ENCODE measurements around the gene RHEB.

RHEB gene

GRCh38 chr7:151429560-151430331, 89.9 kb downstream of the RHEB start:
- Histone ChIP-seq H3K9ac (ENCODE audit: low read length) (no peak overlapping the region), H3K4me3 (ENCODE audit: low read depth, low read length) (no peak overlapping the region), H3K9me3 (ENCODE audit: control insufficient read depth, insufficient read depth, low read depth, low read length) (no peaks in the 10 kb centered on the region), H3K36me3 (ENCODE audit: control insufficient read depth, insufficient read depth, low read length) (no peaks in the 10 kb centered on the region), H3K27ac (ENCODE audit: low read depth, low read length) (no peak overlapping the region), H3K4me1 (ENCODE audit: control insufficient read depth, insufficient read depth, low read length) (peaks cover 44% of the 10 kb centered on the region), H3K27me3 (ENCODE audit: control insufficient read depth, insufficient read depth, low read length) (no peaks in the 10 kb centered on the region)

- H3K27ac ChIP-seq (ENCODE audit: low read depth, low read length) = no peak overlapping the region
- H3K36me3 ChIP-seq (ENCODE audit: control insufficient read depth, insufficient read depth, low read length) = no peaks in the 10 kb centered on the region
- H3K4me3 ChIP-seq (ENCODE audit: low read depth, low read length) = no peak overlapping the region
- H3K27me3 ChIP-seq (ENCODE audit: control insufficient read depth, insufficient read depth, low read length) = no peaks in the 10 kb centered on the region
- H3K4me1 ChIP-seq (ENCODE audit: control insufficient read depth, insufficient read depth, low read length) = peaks cover 44% of the 10 kb centered on the region
- no peak overlapping the region for H3K9ac ChIP-seq (ENCODE audit: low read length)
- no peaks in the 10 kb centered on the region for H3K9me3 ChIP-seq (ENCODE audit: control insufficient read depth, insufficient read depth, low read depth, low read length)
These were observed 90.5 kb downstream of the RHEB start for GRCh38 chr7:151429237-151429559.

- no peaks in the 10 kb centered on the region for H3K27me3 ChIP-seq (ENCODE audit: control insufficient read depth, insufficient read depth, low read length)
- no peak overlapping the region for H3K9ac ChIP-seq (ENCODE audit: low read length)
- H3K27ac ChIP-seq (ENCODE audit: low read depth, low read length) = no peak overlapping the region; the same call in 1 of the 2 replicates
- H3K9me3 ChIP-seq (ENCODE audit: control insufficient read depth, insufficient read depth, low read depth, low read length) = no peaks in the 10 kb centered on the region
- H3K4me3 ChIP-seq (ENCODE audit: low read depth, low read length) = no peak overlapping the region
- H3K36me3 ChIP-seq (ENCODE audit: control insufficient read depth, insufficient read depth, low read length) = no peaks in the 10 kb centered on the region
- peaks cover 44% of the 10 kb centered on the region for H3K4me1 ChIP-seq (ENCODE audit: control insufficient read depth, insufficient read depth, low read length)
These were observed 91.1 kb downstream of the RHEB start for GRCh38 chr7:151428378-151429236.

- H3K4me3 ChIP-seq (ENCODE audit: low read depth, low read length) = no peak overlapping the region
- no peak overlapping the region for H3K9ac ChIP-seq (ENCODE audit: low read length)
- no peaks in the 10 kb centered on the region for H3K27me3 ChIP-seq (ENCODE audit: control insufficient read depth, insufficient read depth, low read length)
- no peaks in the 10 kb centered on the region; the same call in 1 of the 2 replicates for H3K9me3 ChIP-seq (ENCODE audit: control insufficient read depth, insufficient read depth, low read depth, low read length)
- H3K36me3 ChIP-seq (ENCODE audit: control insufficient read depth, insufficient read depth, low read length) = no peaks in the 10 kb centered on the region
- no peak overlapping the region; the same call in 1 of the 2 replicates for H3K27ac ChIP-seq (ENCODE audit: low read depth, low read length)
- peaks cover 44% of the 10 kb centered on the region for H3K4me1 ChIP-seq (ENCODE audit: control insufficient read depth, insufficient read depth, low read length)
These were observed 91.9 kb downstream of the RHEB start for GRCh38 chr7:151427705-151428377.

- Histone ChIP-seq H3K4me3 (ENCODE audit: low read depth, low read length) (no peak overlapping the region), H3K36me3 (ENCODE audit: control insufficient read depth, insufficient read depth, low read length) (no peaks in the 10 kb centered on the region), H3K9me3 (ENCODE audit: control insufficient read depth, insufficient read depth, low read depth, low read length) (peaks cover 6% of the 10 kb centered on the region), H3K27ac (ENCODE audit: low read depth, low read length) (no peak overlapping the region), H3K27me3 (ENCODE audit: control insufficient read depth, insufficient read depth, low read length) (no peaks in the 10 kb centered on the region), H3K9ac (ENCODE audit: low read length) (no peak overlapping the region), H3K4me1 (ENCODE audit: control insufficient read depth, insufficient read depth, low read length) (peaks cover 44% of the 10 kb centered on the region)
These were observed 92.6 kb downstream of the RHEB start for GRCh38 chr7:151426904-151427704.

- Histone ChIP-seq H3K9ac (ENCODE audit: low read length) (no peak overlapping the region), H3K27ac (ENCODE audit: low read depth, low read length) (no peak overlapping the region), H3K4me3 (ENCODE audit: low read depth, low read length) (no peak overlapping the region), H3K27me3 (ENCODE audit: control insufficient read depth, insufficient read depth, low read length) (no peaks in the 10 kb centered on the region), H3K36me3 (ENCODE audit: control insufficient read depth, insufficient read depth, low read length) (no peaks in the 10 kb centered on the region), H3K4me1 (ENCODE audit: control insufficient read depth, insufficient read depth, low read length) (peaks cover 44% of the 10 kb centered on the region), H3K9me3 (ENCODE audit: control insufficient read depth, insufficient read depth, low read depth, low read length) (peaks cover 13% of the 10 kb centered on the region)
These were observed 93.2 kb downstream of the RHEB start for GRCh38 chr7:151426441-151426903.

GRCh38 chr7:151425670-151426440, 93.8 kb downstream of the RHEB start:
- Histone ChIP-seq H3K9me3 (ENCODE audit: control insufficient read depth, insufficient read depth, low read depth, low read length) (peaks cover 14% of the 10 kb centered on the region), H3K27ac (ENCODE audit: low read depth, low read length) (no peak overlapping the region), H3K27me3 (ENCODE audit: control insufficient read depth, insufficient read depth, low read length) (no peaks in the 10 kb centered on the region), H3K4me1 (ENCODE audit: control insufficient read depth, insufficient read depth, low read length) (peaks cover 44% of the 10 kb centered on the region), H3K9ac (ENCODE audit: low read length) (no peak overlapping the region), H3K4me3 (ENCODE audit: low read depth, low read length) (no peak overlapping the region), H3K36me3 (ENCODE audit: control insufficient read depth, insufficient read depth, low read length) (no peaks in the 10 kb centered on the region)

GRCh38 chr7:151424799-151425198, 94.9 kb downstream of the RHEB start:
- Histone ChIP-seq H3K9me3 (ENCODE audit: control insufficient read depth, insufficient read depth, low read depth, low read length) (peaks cover 24% of the 10 kb centered on the region), H3K36me3 (ENCODE audit: control insufficient read depth, insufficient read depth, low read length) (no peaks in the 10 kb centered on the region), H3K9ac (ENCODE audit: low read length) (no peak overlapping the region), H3K4me3 (ENCODE audit: low read depth, low read length) (no peak overlapping the region), H3K27me3 (ENCODE audit: control insufficient read depth, insufficient read depth, low read length) (no peaks in the 10 kb centered on the region), H3K4me1 (ENCODE audit: control insufficient read depth, insufficient read depth, low read length) (peaks cover 37% of the 10 kb centered on the region), H3K27ac (ENCODE audit: low read depth, low read length) (no peak overlapping the region)

GRCh38 chr7:151423936-151424335, 95.8 kb downstream of the RHEB start:
- no peaks in the 10 kb centered on the region for H3K27me3 ChIP-seq (ENCODE audit: control insufficient read depth, insufficient read depth, low read length)
- peaks cover 28% of the 10 kb centered on the region for H3K9me3 ChIP-seq (ENCODE audit: control insufficient read depth, insufficient read depth, low read depth, low read length)
- no peaks in the 10 kb centered on the region for H3K36me3 ChIP-seq (ENCODE audit: control insufficient read depth, insufficient read depth, low read length)
- no peak overlapping the region for H3K4me3 ChIP-seq (ENCODE audit: low read depth, low read length)
- no peak overlapping the region for H3K27ac ChIP-seq (ENCODE audit: low read depth, low read length)
- no peak overlapping the region for H3K9ac ChIP-seq (ENCODE audit: low read length)
- H3K4me1 ChIP-seq (ENCODE audit: control insufficient read depth, insufficient read depth, low read length) = peaks cover 29% of the 10 kb centered on the region

- Histone ChIP-seq H3K9me3 (ENCODE audit: control insufficient read depth, insufficient read depth, low read depth, low read length) (peaks cover 28% of the 10 kb centered on the region), H3K36me3 (ENCODE audit: control insufficient read depth, insufficient read depth, low read length) (no peaks in the 10 kb centered on the region), H3K27me3 (ENCODE audit: control insufficient read depth, insufficient read depth, low read length) (no peaks in the 10 kb centered on the region), H3K4me1 (ENCODE audit: control insufficient read depth, insufficient read depth, low read length) (peaks cover 22% of the 10 kb centered on the region), H3K4me3 (ENCODE audit: low read depth, low read length) (no peak overlapping the region), H3K27ac (ENCODE audit: low read depth, low read length) (no peak overlapping the region), H3K9ac (ENCODE audit: low read length) (no peak overlapping the region)
These were observed 96.5 kb downstream of the RHEB start for GRCh38 chr7:151423226-151423625.

Data from HUES6 (cell line).